ENCODE data around the gene MBD6. TPM values are rescaled to one million over a fixed set of nuclear protein-coding genes. Genes with fewer than 3 reads are reported as not detected.

Gene MBD6
- total and polyA plus RNA-seq, 3 experiments from 2014 or later = 4.2 to 54.7 (median 49.0) TPM

DNA sequence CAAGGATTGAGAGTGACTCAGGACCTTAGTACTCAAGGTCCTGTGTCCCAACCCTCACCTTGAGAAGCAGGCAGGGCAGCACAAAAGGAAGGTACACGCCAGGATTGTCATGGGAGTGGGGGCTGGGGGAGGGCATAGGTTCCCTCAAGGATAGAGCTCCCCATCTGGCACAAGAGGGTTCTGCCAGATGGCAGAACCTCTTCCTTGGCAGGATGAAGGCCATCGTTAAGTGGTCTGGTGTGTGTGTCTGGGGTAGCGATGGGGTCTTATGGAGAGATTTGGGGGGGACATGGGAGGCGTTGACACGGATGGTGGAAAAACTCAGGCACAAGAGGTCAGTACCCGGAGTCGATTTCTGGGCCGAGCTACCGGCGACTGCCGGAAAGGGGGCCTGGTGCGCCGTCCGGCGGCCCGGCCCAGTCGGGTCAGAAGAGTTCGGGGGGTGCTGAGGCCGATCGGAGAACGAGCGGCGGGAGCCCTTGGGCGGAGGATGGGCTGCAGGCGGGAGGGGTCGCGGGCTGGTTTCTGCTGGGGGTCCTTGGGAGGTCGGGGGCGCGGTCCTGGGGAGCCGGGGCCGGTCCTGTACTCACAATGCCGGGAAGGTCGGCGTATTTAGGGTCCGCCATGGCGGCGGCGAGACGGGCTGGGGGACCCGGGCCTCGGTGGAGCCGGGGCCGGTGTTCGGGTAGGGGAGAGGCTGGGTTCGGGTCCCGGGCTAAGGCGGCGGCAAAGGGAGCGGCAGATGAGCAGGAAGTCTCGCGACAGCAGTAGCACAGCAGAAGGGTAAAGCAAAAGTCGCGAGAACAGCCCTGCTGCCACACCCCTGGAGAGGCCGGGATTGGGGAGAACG is 24.0 kb downstream of the MBD6 start, which contains the start of gene DCTN2:
Gene DCTN2 (minus strand): TSS at position 755 of the 850 bp plus-strand sequence. CDS start 129 bp downstream, at position 626.
- no peaks in the 10 kb centered on the region for H3K27me3 ChIP-seq (ENCODE audit: insufficient read depth, low read length, poor library complexity, severe bottlenecking)
- Mint-ChIP-seq H3K27ac (peak within 1 kb of the TSS; percentile 70 to 99 (median 96)), H3K4me1 (peaks cover 50 to 60% (median 53%) of the 10 kb centered on the region in 3 donors), H3K27me3 (no peaks in the 10 kb centered on the region), H3K4me3 (peak within 1 kb of the TSS; percentile 91 to 99 (median 96)), H3K9me3 (no peaks in the 10 kb centered on the region), H3K36me3 (peaks cover 0 to 28% (median 0%) of the 10 kb centered on the region in 3 donors)
- H3K36me3 ChIP-seq (ENCODE audit: insufficient read depth, low read length) = no peaks in the 10 kb centered on the region
- H3K4me3 ChIP-seq (ENCODE audit: low read length) = peak within 1 kb of the TSS; percentile 78
- H3K9me3 ChIP-seq (ENCODE audit: low read length) = no peaks in the 10 kb centered on the region
- ChIA-PET POLR2A (interaction anchor here (1.0 to 1.8 kb wide), 5 partner anchors 22 to 86 kb away, joined by 3 to 7 read pairs (median 3); partner anchors contain the start of genes ARHGAP9 and DDIT3), CTCF (interaction anchor here (0.7 to 1.8 kb wide), 5 partner anchors 16 to 88 kb away, joined by 3 to 8 read pairs (median 3); partner anchors contain the start of gene GLI1)
- H3K4me1 ChIP-seq (ENCODE audit: insufficient read depth, low read length) = peaks cover 30% of the 10 kb centered on the region
- DNase-seq = peak; percentile 84 to 95 (median 90)
- peak within 1 kb of the TSS; percentile 88 for H3K27ac ChIP-seq (ENCODE audit: low read depth, low read length)

DNA sequence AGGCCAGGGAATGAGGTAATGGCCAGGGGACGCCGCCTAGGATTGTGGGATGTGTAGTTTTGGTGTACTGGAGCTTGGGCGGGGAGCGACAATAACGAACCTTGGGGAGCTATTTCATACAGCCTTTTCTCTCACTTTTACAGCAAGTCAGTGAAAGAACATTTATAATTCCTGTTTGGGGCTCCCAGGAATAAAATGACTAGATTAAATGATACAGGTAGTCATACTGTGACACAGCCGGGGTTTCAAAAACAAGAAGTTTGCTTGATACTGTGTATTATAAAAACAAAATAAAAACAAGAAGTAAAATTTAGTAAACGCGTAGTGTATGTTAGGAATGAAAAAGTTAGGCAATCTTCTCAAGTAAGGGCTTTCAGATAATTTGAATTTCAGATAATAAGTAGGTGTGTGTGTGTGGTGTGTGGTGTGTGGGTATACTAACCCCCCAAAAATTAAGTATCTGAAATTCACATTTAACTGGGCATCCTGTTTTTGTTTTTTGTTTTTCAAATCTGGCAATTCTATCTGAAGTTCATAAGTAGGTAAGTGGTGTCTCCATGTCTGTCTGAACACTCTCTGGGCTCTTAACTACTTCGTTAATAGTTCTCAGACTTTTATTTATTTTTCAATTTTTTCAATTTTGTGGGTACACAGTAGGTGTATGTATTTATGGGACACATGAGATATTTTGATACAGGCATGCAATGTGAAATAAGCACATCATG is 24.8 kb downstream of the MBD6 start:
- ChIA-PET CTCF (interaction anchor here (0.6 to 0.7 kb wide), 2 partner anchors 85 to 88 kb away, joined by 3 read pairs; partner anchors contain the start of gene GLI1), POLR2A (interaction anchor here (0.5 to 1.8 kb wide), 5 partner anchors 23 to 1892 kb away, joined by 3 to 7 read pairs (median 4); partner anchors contain the start of gene ARHGAP9)
- H3K36me3 Mint-ChIP-seq = peaks cover 0 to 24% (median 0%) of the 10 kb centered on the region in 3 donors
- H3K4me3 Mint-ChIP-seq = peak overlapping the region; percentile 91 to 99 (median 96)
- H3K36me3 ChIP-seq (ENCODE audit: insufficient read depth, low read length) = no peaks in the 10 kb centered on the region
- H3K4me3 ChIP-seq (ENCODE audit: low read length) = peak overlapping the region; percentile 78
- H3K27ac ChIP-seq (ENCODE audit: low read depth, low read length) = peak overlapping the region; percentile 88
- H3K9me3 Mint-ChIP-seq = no peaks in the 10 kb centered on the region
- H3K27me3 Mint-ChIP-seq = peaks cover 0 to 2% of the 10 kb centered on the region in 2 donors
- H3K27me3 ChIP-seq (ENCODE audit: insufficient read depth, low read length, poor library complexity, severe bottlenecking) = no peaks in the 10 kb centered on the region
- H3K9me3 ChIP-seq (ENCODE audit: low read length) = no peaks in the 10 kb centered on the region
- H3K4me1 ChIP-seq (ENCODE audit: insufficient read depth, low read length) = peaks cover 30% of the 10 kb centered on the region
- DNase-seq = no peak
- H3K27ac Mint-ChIP-seq = peak overlapping the region; percentile 70 to 99 (median 96)
- H3K4me1 Mint-ChIP-seq = peaks cover 50 to 60% (median 53%) of the 10 kb centered on the region in 3 donors

DNA sequence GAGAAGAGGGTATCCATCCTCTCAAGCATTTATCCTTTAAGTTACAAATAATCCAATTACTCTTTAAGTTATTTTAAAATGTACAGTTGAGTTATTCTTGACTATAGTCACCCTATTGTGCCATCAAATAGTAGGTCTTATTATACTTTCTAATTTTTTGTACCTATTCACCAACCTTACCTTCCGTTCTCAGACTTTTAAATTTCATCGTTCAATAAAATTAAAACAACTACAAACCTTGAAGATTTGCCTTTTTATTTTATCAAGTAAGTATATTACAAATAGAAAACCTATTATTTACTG is 25.3 kb downstream of the MBD6 start:
- POLR2A ChIA-PET = no interaction called here
- Histone ChIP-seq H3K36me3 (ENCODE audit: insufficient read depth, low read length) (no peaks in the 10 kb centered on the region), H3K4me1 (ENCODE audit: insufficient read depth, low read length) (peaks cover 30% of the 10 kb centered on the region), H3K9me3 (ENCODE audit: low read length) (no peaks in the 10 kb centered on the region), H3K27me3 (ENCODE audit: insufficient read depth, low read length, poor library complexity, severe bottlenecking) (no peaks in the 10 kb centered on the region), H3K4me3 (ENCODE audit: low read length) (no peak overlapping the region), H3K27ac (ENCODE audit: low read depth, low read length) (peak overlapping the region; percentile 88)
- no peak for DNase-seq
- Mint-ChIP-seq H3K27me3 (peaks cover 0 to 2% of the 10 kb centered on the region in 2 donors), H3K4me1 (peaks cover 50 to 60% (median 53%) of the 10 kb centered on the region in 3 donors), H3K9me3 (no peaks in the 10 kb centered on the region), H3K27ac (peak overlapping the region in 2 of 8 donors; percentile 70 to 97), H3K4me3 (peak overlapping the region in 3 of 7 donors; percentile 91 to 98 (median 95)), H3K36me3 (peaks cover 0 to 21% (median 0%) of the 10 kb centered on the region in 3 donors)
- CTCF ChIA-PET = interaction anchor here (0.9 kb wide), 1 partner anchor 30 kb away, joined by 3 read pairs; no protein-coding TSS in a partner anchor

DNA sequence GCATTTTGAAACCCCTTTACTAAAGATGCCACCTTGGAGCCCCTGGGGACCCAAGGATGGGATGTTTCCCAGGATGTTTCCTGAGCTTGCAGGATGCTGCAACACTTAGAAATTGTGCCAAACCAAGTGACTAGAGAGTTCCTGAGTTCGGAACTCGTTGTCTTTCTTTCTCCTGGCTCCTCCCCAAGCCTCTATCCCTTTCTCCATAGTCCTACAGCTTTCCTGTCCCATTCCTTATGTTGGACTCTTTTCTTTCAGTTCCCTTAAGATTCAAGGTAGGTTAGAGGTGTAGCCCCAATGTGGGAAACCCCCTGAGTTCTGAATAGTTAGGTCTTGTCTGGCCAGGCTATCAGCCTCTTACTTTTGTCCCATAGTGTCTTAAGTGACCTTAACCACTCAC is 25.9 kb downstream of the MBD6 start:
- POLR2A ChIA-PET = no interaction called here
- peak overlapping the region in 5 of 7 donors; percentile 26 to 84 (median 47) for H3K4me3 Mint-ChIP-seq

DNA sequence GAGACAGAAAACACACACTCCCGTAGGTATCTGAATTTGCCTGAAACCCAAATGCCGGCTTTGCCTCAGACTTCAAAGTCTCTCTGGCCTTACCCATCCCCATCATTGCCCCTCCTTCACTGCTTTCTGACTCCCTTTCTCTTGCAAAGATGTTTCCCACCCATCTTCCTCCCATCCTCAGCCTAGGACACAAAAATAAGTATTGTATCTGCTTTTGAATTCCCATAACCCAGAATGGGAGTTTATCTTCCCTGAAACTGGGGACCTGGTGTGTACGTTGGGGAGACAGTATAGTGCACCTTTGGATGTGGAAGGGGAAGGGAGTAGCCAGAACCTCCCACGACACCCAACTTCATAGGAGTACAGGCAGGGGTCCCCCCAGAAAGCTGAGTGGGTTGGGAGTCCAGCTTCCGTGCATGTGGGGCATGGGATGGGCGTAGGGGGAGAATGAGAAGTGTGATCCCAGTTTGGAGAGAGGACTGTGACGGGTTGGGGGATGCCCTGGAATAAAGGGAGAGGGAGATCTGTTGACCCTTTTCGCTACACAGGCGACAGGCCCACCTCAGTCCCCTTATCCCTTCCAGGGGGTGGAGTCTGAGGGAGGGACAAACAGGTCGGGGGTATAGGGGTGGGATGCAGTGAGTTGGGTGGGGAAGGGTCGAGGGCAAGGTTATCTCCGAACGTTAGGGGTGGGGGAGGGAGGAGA is 26.7 kb downstream of the MBD6 start:
- H3K36me3 ChIP-seq (ENCODE audit: insufficient read depth, low read length) = no peaks in the 10 kb centered on the region
- H3K27ac Mint-ChIP-seq = peak overlapping the region in 2 of 8 donors; percentile 64 to 73
- CTCF ChIA-PET = no interaction called here
- H3K27me3 Mint-ChIP-seq = peaks cover 0 to 7% of the 10 kb centered on the region in 2 donors
- POLR2A ChIA-PET = no interaction called here
- DNase-seq = no peak
- H3K4me3 ChIP-seq (ENCODE audit: low read length) = peak overlapping the region; percentile 58
- peaks cover 30% of the 10 kb centered on the region for H3K4me1 ChIP-seq (ENCODE audit: insufficient read depth, low read length)
- peaks cover 0 to 14% (median 0%) of the 10 kb centered on the region in 3 donors for H3K36me3 Mint-ChIP-seq
- no peaks in the 10 kb centered on the region for H3K9me3 Mint-ChIP-seq
- H3K9me3 ChIP-seq (ENCODE audit: low read length) = no peaks in the 10 kb centered on the region
- H3K27ac ChIP-seq (ENCODE audit: low read depth, low read length) = no peak overlapping the region
- H3K4me3 Mint-ChIP-seq = peak overlapping the region; percentile 56 to 91 (median 73)
- H3K4me1 Mint-ChIP-seq = peaks cover 41 to 50% (median 44%) of the 10 kb centered on the region in 3 donors
- no peaks in the 10 kb centered on the region for H3K27me3 ChIP-seq (ENCODE audit: insufficient read depth, low read length, poor library complexity, severe bottlenecking)

More for the DNA sequence above, 25.9 kb downstream of the MBD6 start:
- DNase-seq = peak in 1 of 5 donors; percentile 1
- Mint-ChIP-seq H3K9me3 (no peaks in the 10 kb centered on the region), H3K27ac (peak overlapping the region in 2 of 8 donors; percentile 35 to 61), H3K27me3 (peaks cover 0 to 5% of the 10 kb centered on the region in 2 donors), H3K4me1 (peaks cover 47 to 57% (median 50%) of the 10 kb centered on the region in 3 donors), H3K36me3 (peaks cover 0 to 18% (median 0%) of the 10 kb centered on the region in 3 donors)
- H3K9me3 ChIP-seq (ENCODE audit: low read length) = no peaks in the 10 kb centered on the region
- no peak overlapping the region for H3K27ac ChIP-seq (ENCODE audit: low read depth, low read length)
- peaks cover 30% of the 10 kb centered on the region for H3K4me1 ChIP-seq (ENCODE audit: insufficient read depth, low read length)
- H3K4me3 ChIP-seq (ENCODE audit: low read length) = no peak overlapping the region
- no peaks in the 10 kb centered on the region for H3K36me3 ChIP-seq (ENCODE audit: insufficient read depth, low read length)
- no peaks in the 10 kb centered on the region for H3K27me3 ChIP-seq (ENCODE audit: insufficient read depth, low read length, poor library complexity, severe bottlenecking)
- CTCF ChIA-PET = interaction anchor here (0.9 kb wide), 1 partner anchor 31 kb away, joined by 3 read pairs; no protein-coding TSS in a partner anchor

DNA sequence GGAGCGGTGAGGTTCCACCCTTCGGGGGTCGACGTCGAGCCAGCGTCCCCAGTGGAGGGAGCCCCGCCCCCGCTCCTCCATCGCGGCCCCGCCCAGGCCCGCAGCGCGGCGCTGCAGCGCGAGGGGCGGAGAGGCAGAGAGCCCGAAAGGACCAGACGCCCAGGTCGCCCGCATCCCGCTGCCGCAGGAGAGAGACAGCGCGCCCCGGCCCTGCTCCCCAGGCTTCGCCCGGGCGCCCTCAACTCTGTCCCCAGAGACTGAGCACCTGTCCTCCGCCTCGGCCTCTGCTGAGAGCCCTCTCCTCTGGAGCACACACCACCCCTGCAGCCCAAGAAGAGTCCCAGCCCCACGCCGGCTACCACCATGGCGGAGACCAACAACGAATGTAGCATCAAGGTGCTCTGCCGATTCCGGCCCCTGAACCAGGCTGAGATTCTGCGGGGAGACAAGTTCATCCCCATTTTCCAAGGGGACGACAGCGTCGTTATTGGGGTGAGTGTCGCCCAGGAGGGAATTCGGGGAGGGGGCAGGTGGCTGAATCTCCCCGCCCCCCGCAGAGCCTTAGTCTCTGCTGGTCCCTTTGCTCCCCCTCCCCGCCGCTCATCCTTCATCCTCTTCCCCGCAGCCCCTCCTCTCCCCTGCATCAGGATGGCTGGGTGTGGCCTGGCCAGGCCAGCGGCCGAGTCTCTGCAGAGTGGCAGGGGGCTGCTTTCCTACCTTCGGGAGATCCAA is 27.5 kb downstream of the MBD6 start, which contains the start of gene KIF5A:
Gene KIF5A (plus strand): TSS at position 136 of the 732 bp plus-strand sequence. CDS start 228 bp downstream, at position 364.
- Mint-ChIP-seq H3K4me3 (peak within 1 kb of the TSS; percentile 66 to 91 (median 73)), H3K36me3 (peaks cover 0 to 13% (median 0%) of the 10 kb centered on the region in 3 donors), H3K27me3 (peaks cover 0 to 9% of the 10 kb centered on the region in 2 donors), H3K9me3 (no peaks in the 10 kb centered on the region), H3K4me1 (peaks cover 36 to 45% (median 39%) of the 10 kb centered on the region in 3 donors), H3K27ac (peak within 1 kb of the TSS in 5 of 8 donors; percentile 21 to 73 (median 64))
- Histone ChIP-seq H3K4me3 (ENCODE audit: low read length) (peak within 1 kb of the TSS; percentile 58), H3K4me1 (ENCODE audit: insufficient read depth, low read length) (peaks cover 30% of the 10 kb centered on the region), H3K36me3 (ENCODE audit: insufficient read depth, low read length) (no peaks in the 10 kb centered on the region), H3K27ac (ENCODE audit: low read depth, low read length) (peak within 1 kb of the TSS; percentile 40), H3K27me3 (ENCODE audit: insufficient read depth, low read length, poor library complexity, severe bottlenecking) (no peaks in the 10 kb centered on the region), H3K9me3 (ENCODE audit: low read length) (no peaks in the 10 kb centered on the region)
- ChIA-PET POLR2A (no interaction called here), CTCF (no interaction called here)
- DNase-seq = peak; percentile 50 to 75 (median 56)

Data from CD8-positive, alpha-beta memory T cell (primary cell).